GM21717 (cell line): ENCODE measurements around the gene GPR148.
"Not testable (repeated sequence)": the region's sequence is repeated elsewhere in the genome, so short reads cannot be mapped to it uniquely, and the experiment has no call there.

Experiments used
- ATAC-seq: cut with Tn5 transposase; IDR thresholded peaks from one replicate; pipeline ENCODE4 v1.9.1; 2021; ENCODE audit warnings: mild to moderate bottlenecking, moderate library complexity; ENCODE audit not compliant: unreplicated experiment

The GPR148 gene

GRCh38 chr2:130728549-130729316 is at the start of gene GPR148:
Gene GPR148 (plus strand): TSS chr2:130729070. CDS start chr2:130729152, 82 bp downstream.
- ATAC-seq = no peak

GRCh38 chr2:130692041-130692770 is 36.7 kb upstream of the GPR148 start:
- ATAC-seq = not testable (repeated sequence)

GRCh38 chr2:130693474-130693873 is 35.4 kb upstream of the GPR148 start:
- ATAC-seq = not testable (repeated sequence)

- ATAC-seq = not testable (repeated sequence)
Measured at GRCh38 chr2:130703250-130703649, 25.6 kb upstream of the GPR148 start.

GRCh38 chr2:130714795-130715194 is 14.1 kb upstream of the GPR148 start:
- not testable (repeated sequence) for ATAC-seq

GRCh38 chr2:130720036-130720435 is 8.8 kb upstream of the GPR148 start:
- no peak for ATAC-seq

GRCh38 chr2:130720528-130720927 is 8.3 kb upstream of the GPR148 start:
- no peak for ATAC-seq

GRCh38 chr2:130724455-130724854 is 4.4 kb upstream of the GPR148 start:
- ATAC-seq = no peak

GRCh38 chr2:130726614-130727180 is 2.2 kb upstream of the GPR148 start:
- ATAC-seq = no peak

GRCh38 chr2:130727286-130727924 is 1.5 kb upstream of the GPR148 start:
- ATAC-seq = peak; percentile 94

- ATAC-seq = peak; percentile 18
Measured at GRCh38 chr2:130728007-130728454, 839 bp upstream of the GPR148 start.

GRCh38 chr2:130729322-130730299 is 741 bp downstream of the GPR148 start:
- ATAC-seq = no peak

GRCh38 chr2:130732257-130732656 is 3.4 kb downstream of the GPR148 start:
- ATAC-seq = not testable (repeated sequence)

GRCh38 chr2:130735200-130735599 is 6.3 kb downstream of the GPR148 start:
- no peak for ATAC-seq

GRCh38 chr2:130736487-130736886 is 7.6 kb downstream of the GPR148 start:
- ATAC-seq = no peak

GRCh38 chr2:130737592-130737991 is 8.7 kb downstream of the GPR148 start:
- ATAC-seq = no peak

GRCh38 chr2:130740671-130741070 is 11.8 kb downstream of the GPR148 start:
- no peak for ATAC-seq

- ATAC-seq = no peak
Measured at GRCh38 chr2:130743278-130743677, 14.4 kb downstream of the GPR148 start.

GRCh38 chr2:130744287-130745117 is 15.6 kb downstream of the GPR148 start:
- ATAC-seq = no peak
